Suprapubic skin (tissue), 4 donors: ENCODE results near the gene ENO2.

Source experiments
- CTCF ChIP-seq, 2 donors: fragments of 200-600 bp in 1 of 2; fragments of 450-650 bp in 1 of 2; sonication (generic) in 1 of 2; IDR thresholded peaks; one replicate each; pipeline ENCODE4 v1.5.1; 2016 to 2019; ENCODE audit warnings: antibody characterized with exemption in 2 of 2, mild to moderate bottlenecking in 1 of 2, moderate library complexity in 1 of 2
- POLR2A ChIP-seq, 2 donors: fragments of 450-650 bp; IDR thresholded peaks; one replicate each; pipeline ENCODE4 v1.6.1; 2017; ENCODE audit warnings: antibody characterized with exemption in 2 of 2, mild to moderate bottlenecking in 2 of 2, moderate library complexity in 2 of 2
- POLR2AphosphoS5 ChIP-seq, 3 donors: sonication (generic); formaldehyde crosslinking; IDR thresholded peaks; one replicate each; pipeline ENCODE4 v1.6.1; 2017; ENCODE audit warnings: antibody characterized with exemption in 3 of 3

- TF ChIP-seq POLR2A (IDR thresholded peaks at IDR 0.05) (no peak), CTCF (IDR thresholded peaks at IDR 0.05) (no peak), POLR2AphosphoS5 (IDR thresholded peaks at IDR 0.05) (no peak)
These were observed 2.2 kb downstream of the ENO2 start for GRCh38 chr12:6916426-6917200.
